Activated T-cell treated with anti-CD3 and anti-CD28 coated beads for 48 hours (primary cell): Measurements from ENCODE around the gene KY.

Source experiments
- DNase-seq: peaks from one replicate; pipeline ENCODE4 v3.0.0-alpha.2; 2020; ENCODE audit warnings: low read depth

Gene KY

GRCh38 chr3:134650431-134651346 is at the start of gene KY:
TSS of gene KY (minus strand) at chr3:134651022. CDS start at chr3:134650960, 62 bp downstream.
- peak; percentile 3 for DNase-seq

GRCh38 chr3:134699721-134700120 is 48.9 kb upstream of the KY start:
- DNase-seq: no peak

- no peak for DNase-seq
Measured at GRCh38 chr3:134699141-134699711, 48.4 kb upstream of the KY start.

- DNase-seq: no peak
Measured at GRCh38 chr3:134697830-134698689, 47.2 kb upstream of the KY start.

- DNase-seq: no peak
Measured at GRCh38 chr3:134696155-134696554, 45.3 kb upstream of the KY start.

- DNase-seq: no peak
Measured at GRCh38 chr3:134694946-134695543, 44.2 kb upstream of the KY start.

GRCh38 chr3:134694466-134694865 is 43.6 kb upstream of the KY start:
- DNase-seq: no peak

GRCh38 chr3:134693804-134694203 is 43.0 kb upstream of the KY start:
- no peak for DNase-seq

GRCh38 chr3:134693226-134693625 is 42.4 kb upstream of the KY start:
- no peak for DNase-seq

GRCh38 chr3:134690226-134690625 is 39.4 kb upstream of the KY start:
- DNase-seq: no peak

GRCh38 chr3:134687642-134688041 is 36.8 kb upstream of the KY start:
- DNase-seq: no peak

- DNase-seq: no peak
Measured at GRCh38 chr3:134685929-134686802, 35.3 kb upstream of the KY start.

- DNase-seq: no peak
Measured at GRCh38 chr3:134682196-134682880, 31.5 kb upstream of the KY start.

GRCh38 chr3:134681522-134681900 is 30.7 kb upstream of the KY start:
- no peak for DNase-seq

- DNase-seq: no peak
Measured at GRCh38 chr3:134680796-134681521, 30.1 kb upstream of the KY start.

GRCh38 chr3:134677987-134678308 is 27.1 kb upstream of the KY start:
- DNase-seq: no peak

- peak; percentile 3 for DNase-seq
Measured at GRCh38 chr3:134677196-134677986, 26.6 kb upstream of the KY start.

GRCh38 chr3:134675726-134676256 is 25.0 kb upstream of the KY start:
- DNase-seq: no peak

- no peak for DNase-seq
Measured at GRCh38 chr3:134672571-134672970, 21.7 kb upstream of the KY start.
